IPS DF 6.9 (cell line): Measurements from ENCODE around the gene DBNL.

Experiments used
- DNase-seq: peaks from one replicate; pipeline ENCODE4 v3.0.0-alpha.2; 2013; ENCODE audit warnings: low read depth, low spot score
- H3K27ac ChIP-seq: one replicate; pipeline ENCODE4 v1.5.1; 2013; ENCODE audit warnings: low read length, control low read depth
- H3K27me3 ChIP-seq: 2 replicates; pipeline ENCODE4 v1.6.1; 2013; ENCODE audit warnings: mild to moderate bottlenecking, low read length; ENCODE audit not compliant: control insufficient read depth, insufficient read depth
- H3K36me3 ChIP-seq: 2 replicates; pipeline ENCODE4 v1.6.1; 2013; ENCODE audit warnings: low read length; ENCODE audit not compliant: control insufficient read depth, insufficient read depth
- H3K4me1 ChIP-seq: 2 replicates; pipeline ENCODE4 v1.6.1; 2013; ENCODE audit warnings: low read length; ENCODE audit not compliant: control insufficient read depth, insufficient read depth
- H3K4me3 ChIP-seq: 2 replicates; pipeline ENCODE4 v1.5.1; 2013; ENCODE audit warnings: mild to moderate bottlenecking, low read length
- H3K9me3 ChIP-seq: 2 replicates; pipeline ENCODE4 v1.6.1; 2013; ENCODE audit warnings: low read length, inconsistent platforms; ENCODE audit not compliant: control insufficient read depth, insufficient read depth
- WGBS: extraction: QIAGEN DNeasy Blood & Tissue Kit; methylation state at CpG from one replicate; pipeline ENCODE4 v1.1.7; 2013; ENCODE audit warnings: mixed read lengths, missing lambda C conversion rate; ENCODE audit not compliant: insufficient read length, insufficient coverage; 5-methylcytosine and 5-hydroxymethylcytosine counted together

DBNL gene

GRCh38 chr7:44057181-44057848 lies 12.8 kb downstream of the DBNL start:
- DNase-seq, result no peak
- no peaks in the 10 kb centered on the region for H3K9me3 ChIP-seq
- WGBS, result no CpG with 5 or more reads among the region's 11 CpGs
- H3K4me3 ChIP-seq, result no peak overlapping the region
- H3K27me3 ChIP-seq, result no peaks in the 10 kb centered on the region
- peaks cover 44% of the 10 kb centered on the region for H3K36me3 ChIP-seq
- no peaks in the 10 kb centered on the region for H3K4me1 ChIP-seq
- no peak overlapping the region for H3K27ac ChIP-seq

- Histone ChIP-seq H3K27me3 (no peaks in the 10 kb centered on the region), H3K36me3 (peaks cover 39% of the 10 kb centered on the region), H3K27ac (no peak overlapping the region), H3K9me3 (no peaks in the 10 kb centered on the region), H3K4me3 (no peak overlapping the region), H3K4me1 (no peaks in the 10 kb centered on the region)
- no CpG with 5 or more reads among the region's 30 CpGs for WGBS
- DNase-seq, result no peak
Observed at GRCh38 chr7:44057849-44058758, 13.6 kb downstream of the DBNL start.

DNA sequence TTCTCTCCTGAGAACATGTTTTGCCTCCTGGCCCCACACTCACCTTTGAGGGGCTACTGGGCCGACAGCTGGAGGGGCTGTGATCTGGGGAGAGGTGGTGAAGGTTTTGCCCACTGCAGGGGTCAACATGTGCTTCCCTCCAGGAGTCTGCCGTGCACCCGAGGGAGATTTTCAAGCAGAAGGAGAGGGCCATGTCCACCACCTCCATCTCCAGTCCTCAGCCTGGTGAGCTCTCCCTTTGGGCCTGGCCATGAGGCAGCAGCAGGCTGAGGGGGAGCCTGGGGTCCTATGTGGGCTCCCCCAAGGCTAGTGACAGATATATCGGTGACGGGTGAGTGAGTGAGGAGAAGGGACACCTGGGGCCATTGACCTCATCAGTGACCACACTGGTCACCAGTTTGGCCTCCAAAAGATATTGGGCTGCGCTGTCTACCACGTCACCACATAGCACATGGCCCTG lies 14.3 kb downstream of the DBNL start:
- no peak for DNase-seq
- no peak overlapping the region for H3K27ac ChIP-seq
- H3K27me3 ChIP-seq, result no peaks in the 10 kb centered on the region
- no peaks in the 10 kb centered on the region for H3K9me3 ChIP-seq
- no CpG with 5 or more reads among the region's 7 CpGs for WGBS
- H3K4me1 ChIP-seq, result peaks cover 3% of the 10 kb centered on the region
- H3K36me3 ChIP-seq, result peaks cover 38% of the 10 kb centered on the region
- no peak overlapping the region for H3K4me3 ChIP-seq

DNA sequence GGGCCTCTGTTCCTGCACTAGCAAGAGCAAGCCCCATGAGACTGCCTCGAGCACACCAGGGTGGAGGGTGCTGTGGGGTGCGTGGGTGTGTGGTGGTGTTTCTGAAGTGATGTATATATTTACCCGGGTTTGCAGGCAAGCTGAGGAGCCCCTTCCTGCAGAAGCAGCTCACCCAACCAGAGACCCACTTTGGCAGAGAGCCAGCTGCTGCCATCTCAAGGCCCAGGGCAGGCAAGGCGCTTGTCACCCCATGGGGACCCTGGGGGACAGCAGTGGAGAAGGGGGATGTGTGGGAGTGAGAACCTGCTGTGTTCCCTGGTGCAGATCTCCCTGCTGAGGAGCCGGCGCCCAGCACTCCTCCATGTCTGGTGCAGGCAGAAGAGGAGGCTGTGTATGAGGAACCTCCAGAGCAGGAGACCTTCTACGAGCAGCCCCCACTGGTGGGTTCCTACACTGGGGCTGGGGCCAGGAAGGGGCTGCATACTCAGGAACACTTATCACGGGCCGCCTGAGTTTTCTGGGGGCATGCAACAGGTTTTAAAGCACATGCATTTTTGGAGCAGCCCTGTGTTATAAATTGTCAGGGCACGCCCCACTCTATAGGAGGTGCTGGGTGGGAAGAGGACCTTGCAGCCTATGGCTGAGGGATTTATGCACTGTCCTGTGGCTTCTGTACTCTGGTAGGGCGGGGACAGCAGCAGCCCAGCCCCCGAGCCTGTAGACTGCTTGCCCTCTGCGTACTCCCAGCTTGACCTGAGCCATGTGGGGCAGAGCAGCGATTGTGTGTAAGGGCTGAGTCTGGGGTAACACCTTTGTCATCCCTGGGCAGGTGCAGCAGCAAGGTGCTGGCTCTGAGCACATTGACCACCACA lies 15.0 kb downstream of the DBNL start:
- H3K4me1 ChIP-seq, result peaks cover 5% of the 10 kb centered on the region
- no CpG with 5 or more reads among the region's 14 CpGs for WGBS
- no peak overlapping the region for H3K4me3 ChIP-seq
- peaks cover 38% of the 10 kb centered on the region for H3K36me3 ChIP-seq
- no peaks in the 10 kb centered on the region for H3K9me3 ChIP-seq
- DNase-seq, result no peak
- no peak overlapping the region for H3K27ac ChIP-seq
- no peaks in the 10 kb centered on the region for H3K27me3 ChIP-seq

DNA sequence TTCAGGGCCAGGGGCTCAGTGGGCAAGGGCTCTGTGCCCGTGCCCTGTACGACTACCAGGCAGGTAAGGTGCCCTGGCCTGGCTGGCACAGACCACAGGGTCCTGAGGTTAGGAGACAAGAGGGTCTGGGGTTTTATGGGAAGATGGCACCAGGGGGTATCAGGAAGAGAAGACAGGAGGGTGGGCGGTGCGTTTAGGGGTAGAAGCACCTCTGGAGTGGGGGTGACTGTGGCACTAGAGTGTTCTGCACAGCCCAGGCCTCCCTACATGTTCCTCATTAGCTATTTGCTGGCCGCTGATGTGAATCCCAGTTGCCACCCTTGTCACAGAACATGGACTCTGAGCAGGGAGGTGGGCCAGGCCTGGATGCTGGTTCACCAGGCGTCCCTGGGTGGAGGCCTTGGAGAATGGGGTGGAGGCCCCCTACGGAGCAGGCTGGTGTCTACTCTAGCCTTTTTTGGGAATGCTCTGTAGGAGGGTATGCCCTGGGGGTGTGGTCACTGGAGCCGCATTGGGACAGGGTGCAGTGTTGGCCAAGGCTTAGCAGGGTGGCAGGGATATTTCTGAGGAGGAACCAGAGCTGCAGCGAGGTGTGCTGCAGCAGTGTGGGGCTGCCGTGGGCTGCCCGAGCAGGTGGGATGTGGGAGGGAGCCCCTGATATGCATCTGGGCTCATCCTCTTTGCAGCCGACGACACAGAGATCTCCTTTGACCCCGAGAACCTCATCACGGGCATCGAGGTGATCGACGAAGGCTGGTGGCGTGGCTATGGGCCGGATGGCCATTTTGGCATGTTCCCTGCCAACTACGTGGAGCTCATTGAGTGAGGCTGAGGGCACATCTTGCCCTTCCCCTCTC lies 15.8 kb downstream of the DBNL start:
- DNase-seq, result no peak
- Histone ChIP-seq H3K27me3 (no peaks in the 10 kb centered on the region), H3K4me3 (no peak overlapping the region), H3K27ac (no peak overlapping the region), H3K4me1 (peaks cover 7% of the 10 kb centered on the region), H3K36me3 (peaks cover 38% of the 10 kb centered on the region), H3K9me3 (no peaks in the 10 kb centered on the region)
- no CpG with 5 or more reads among the region's 21 CpGs for WGBS

- no peak overlapping the region for H3K27ac ChIP-seq
Observed at GRCh38 chr7:44060948-44061644, 16.6 kb downstream of the DBNL start.

GRCh38 chr7:44061645-44062179 lies 17.2 kb downstream of the DBNL start:
- Histone ChIP-seq H3K9me3 (no peaks in the 10 kb centered on the region), H3K27ac (no peak overlapping the region), H3K4me3 (no peak overlapping the region), H3K4me1 (peaks cover 16% of the 10 kb centered on the region), H3K36me3 (peaks cover 35% of the 10 kb centered on the region), H3K27me3 (no peaks in the 10 kb centered on the region)
- DNase-seq, result no peak
- no CpG with 5 or more reads among the region's 8 CpGs for WGBS

More at GRCh38 chr7:44060948-44061644, 16.6 kb downstream of the DBNL start:
- no peaks in the 10 kb centered on the region for H3K9me3 ChIP-seq
- no peaks in the 10 kb centered on the region for H3K27me3 ChIP-seq
- peaks cover 12% of the 10 kb centered on the region for H3K4me1 ChIP-seq
- no peak overlapping the region for H3K4me3 ChIP-seq
- H3K36me3 ChIP-seq, result peaks cover 38% of the 10 kb centered on the region
- no peak for DNase-seq
- no CpG with 5 or more reads among the region's 8 CpGs for WGBS

- DNase-seq, result no peak
- no CpG with 5 or more reads among the region's 11 CpGs for WGBS
- Histone ChIP-seq H3K4me3 (no peak overlapping the region; the same call in 1 of the 2 replicates), H3K27ac (no peak overlapping the region), H3K27me3 (no peaks in the 10 kb centered on the region), H3K4me1 (peaks cover 16% of the 10 kb centered on the region), H3K36me3 (peaks cover 30% of the 10 kb centered on the region), H3K9me3 (no peaks in the 10 kb centered on the region)
Observed at GRCh38 chr7:44062180-44062902, 17.8 kb downstream of the DBNL start.
